EL (cell line): Measurements from ENCODE around the gene FBXO42.
"Not testable (repeated sequence)": the region's sequence is repeated elsewhere in the genome, so short reads cannot be mapped to it uniquely, and the experiment has no call there.

Experiments used
- DNase-seq: peaks from one replicate; pipeline ENCODE4 v3.0.0-alpha.2; 2016

FBXO42 gene

DNA sequence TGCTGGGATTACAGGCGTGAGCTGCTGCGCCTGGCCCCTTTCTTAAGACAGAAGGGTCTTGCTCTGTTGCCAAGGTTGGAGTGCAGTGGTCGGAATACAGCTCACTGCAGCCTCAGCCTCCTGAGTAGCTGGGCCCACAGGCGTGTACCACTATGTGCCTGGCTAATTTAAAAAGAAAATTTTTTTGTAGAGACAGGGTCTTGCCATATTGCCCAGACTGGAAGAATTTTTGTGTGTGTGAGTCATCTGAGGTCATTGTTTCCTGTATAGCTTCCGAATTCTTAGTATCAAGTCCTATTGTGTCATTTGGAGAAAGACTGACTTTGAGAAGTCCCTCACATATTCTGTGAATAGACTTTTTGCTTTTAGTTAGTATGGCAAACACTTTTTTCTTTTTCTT is 19.4 kb upstream of the FBXO42 start:
- DNase-seq: peak; percentile 84

DNA sequence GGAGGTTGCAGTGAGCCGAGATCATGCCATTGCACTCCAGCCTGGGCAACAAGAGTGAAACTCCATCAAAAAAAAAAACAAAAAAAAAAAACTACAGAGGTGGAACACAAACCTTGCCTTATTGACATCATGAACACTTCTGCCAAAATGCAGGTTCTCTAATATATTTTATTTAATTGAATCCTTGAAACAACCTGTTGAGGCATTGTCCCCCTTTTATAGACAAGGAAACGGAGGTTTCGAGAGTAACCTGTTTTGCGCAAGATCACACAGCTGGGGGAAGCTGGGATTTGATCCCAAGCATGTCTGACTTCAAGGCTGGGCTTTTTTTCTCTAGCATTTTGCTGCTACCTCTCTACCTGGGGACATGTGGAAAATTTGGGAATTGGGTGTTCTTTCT is 17.5 kb upstream of the FBXO42 start:
- no peak for DNase-seq

DNA sequence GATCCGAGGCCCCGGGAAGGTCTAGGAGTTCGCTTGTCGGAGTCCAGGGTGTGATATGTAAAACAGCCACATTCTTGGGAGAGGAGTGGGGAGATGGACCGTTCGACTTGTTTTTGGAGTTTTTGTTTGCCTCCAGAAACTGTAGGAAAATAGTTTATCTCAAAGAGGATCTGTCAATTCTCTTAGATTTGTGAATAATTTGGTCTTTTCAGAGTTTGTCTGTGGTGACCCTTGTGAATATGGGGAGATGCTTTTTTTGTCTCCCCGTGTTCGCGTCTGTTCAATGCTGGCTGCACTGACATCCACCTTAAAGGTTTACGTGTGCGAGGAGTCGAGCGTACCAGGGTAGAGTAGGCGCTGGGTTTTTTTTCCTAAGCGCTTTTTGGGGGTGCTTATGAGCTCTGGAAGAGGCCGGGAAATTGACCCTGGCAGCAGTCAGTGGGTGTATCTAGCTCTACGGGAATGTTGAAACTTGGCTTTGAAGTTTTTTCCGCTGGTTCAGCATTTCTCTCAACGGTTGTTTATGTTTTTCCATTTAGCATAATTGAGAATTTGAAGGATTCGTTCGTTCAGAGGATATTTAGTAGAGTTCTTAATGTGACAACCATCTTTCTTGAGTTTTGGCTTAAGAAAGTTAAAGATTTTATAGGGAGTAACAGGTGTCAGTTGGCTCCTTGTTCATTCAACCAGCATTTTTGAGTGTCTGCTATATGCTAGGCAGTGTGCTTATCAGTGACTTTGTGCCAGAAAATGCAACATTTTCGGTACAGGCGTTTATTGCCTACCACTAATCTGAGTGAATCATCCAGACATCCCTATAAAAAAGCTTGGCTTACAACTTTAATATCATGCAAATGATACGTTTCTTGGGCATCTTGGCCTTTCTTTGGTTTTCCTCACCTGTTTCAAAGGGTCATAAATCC is 15.9 kb upstream of the FBXO42 start:
- peak; percentile 72 for DNase-seq

DNA sequence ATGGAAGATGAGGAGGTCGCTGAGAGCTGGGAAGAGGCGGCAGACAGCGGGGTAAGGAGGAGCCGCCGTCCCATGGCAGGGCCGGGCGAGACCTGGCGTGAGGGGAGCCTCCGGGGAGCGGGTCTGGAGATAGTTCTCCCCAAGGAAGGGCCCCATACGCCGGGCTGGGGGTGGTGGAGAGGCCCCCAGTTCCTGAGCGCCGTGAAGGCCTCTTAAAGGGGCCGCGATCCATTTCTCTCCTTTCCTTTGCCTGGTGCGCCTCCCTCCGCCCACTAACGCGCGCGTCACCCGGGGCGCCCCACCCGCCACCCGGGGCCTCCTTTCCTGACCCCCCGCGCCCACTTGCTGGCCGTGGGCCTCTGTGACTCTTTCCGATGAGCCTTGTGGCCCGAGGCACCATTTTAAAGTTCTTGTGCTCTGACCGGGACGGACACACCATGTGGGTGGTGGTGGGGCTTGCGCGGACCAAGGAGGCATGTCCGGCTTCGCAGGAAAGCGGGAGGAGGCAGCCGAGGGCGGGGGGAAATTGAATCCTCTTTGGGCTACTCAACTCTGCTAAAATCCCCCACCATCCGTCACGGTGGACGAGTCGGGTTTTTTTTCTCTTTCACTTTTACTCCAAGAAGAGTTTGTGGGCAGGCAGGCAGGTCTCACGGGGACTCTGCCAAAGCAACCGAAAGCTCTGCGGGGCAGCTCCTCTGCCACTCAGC is 15.1 kb upstream of the FBXO42 start:
- DNase-seq: peak; percentile 92

DNA sequence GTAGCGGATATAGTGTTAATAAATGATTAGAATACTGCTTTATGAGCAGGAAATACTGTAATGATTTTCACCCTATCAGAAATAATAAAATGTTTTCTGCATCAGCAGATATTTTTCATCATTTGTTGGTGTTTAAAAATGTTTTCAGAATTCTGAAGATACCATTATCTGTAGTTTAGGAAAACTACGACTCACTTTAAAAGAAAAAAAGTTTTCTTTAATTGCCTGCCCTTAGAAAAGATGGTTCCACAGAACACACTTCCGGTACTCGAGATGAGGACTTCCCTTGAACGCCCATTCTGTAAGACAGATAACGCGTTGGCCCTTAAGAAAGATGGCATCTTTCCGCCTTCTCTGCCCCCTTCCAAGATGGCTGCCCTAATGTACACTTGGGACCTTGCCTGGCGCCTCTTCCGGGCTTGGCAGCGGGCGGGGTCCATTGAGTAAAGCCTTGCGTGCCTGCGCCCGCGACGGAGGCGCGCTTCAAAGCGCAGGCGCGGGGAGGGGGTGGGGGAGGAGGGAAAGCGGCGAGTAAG is 14.5 kb upstream of the FBXO42 start, which contains the start of gene SZRD1:
TSS of gene SZRD1 (plus strand) at position 521 of the 536 bp plus-strand sequence. CDS start 16 bp downstream, outside the sequence.
- peak; percentile 99 for DNase-seq

DNA sequence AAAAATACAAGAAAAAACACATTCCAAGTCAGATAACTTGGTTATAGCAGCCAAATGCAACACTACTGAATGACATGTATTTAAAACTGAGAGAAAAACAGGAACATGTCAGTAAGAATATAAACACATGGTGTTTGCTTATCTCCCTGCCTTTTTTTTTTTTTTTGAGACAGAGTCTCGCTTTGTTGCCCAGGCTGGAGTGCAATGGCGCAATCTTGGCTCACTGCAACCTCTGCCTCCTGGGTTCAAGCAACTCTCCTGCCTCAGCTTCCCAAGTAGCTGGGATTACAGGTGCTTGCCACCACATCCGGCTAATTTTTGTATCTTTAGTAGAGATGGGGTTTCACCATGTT is 12.8 kb upstream of the FBXO42 start:
- not testable (repeated sequence) for DNase-seq

DNA sequence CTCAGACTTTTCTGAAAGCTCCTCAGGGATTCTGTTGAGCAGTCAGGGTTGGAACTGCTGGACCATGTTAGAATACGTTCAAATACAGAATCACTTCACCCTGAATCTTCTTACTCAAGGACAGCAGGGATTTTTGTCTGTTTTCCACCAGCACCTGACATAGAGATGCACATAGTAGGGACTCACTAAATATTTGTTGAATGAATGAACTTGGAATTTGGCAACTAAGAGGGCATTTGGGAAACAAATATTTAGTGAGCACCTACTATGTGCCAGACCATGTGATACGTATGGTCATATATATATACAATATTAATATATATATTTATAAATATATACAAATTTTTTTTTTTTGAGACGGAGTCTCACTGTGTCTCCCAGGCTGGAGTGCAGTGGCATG is 4.6 kb upstream of the FBXO42 start:
- no peak for DNase-seq

DNA sequence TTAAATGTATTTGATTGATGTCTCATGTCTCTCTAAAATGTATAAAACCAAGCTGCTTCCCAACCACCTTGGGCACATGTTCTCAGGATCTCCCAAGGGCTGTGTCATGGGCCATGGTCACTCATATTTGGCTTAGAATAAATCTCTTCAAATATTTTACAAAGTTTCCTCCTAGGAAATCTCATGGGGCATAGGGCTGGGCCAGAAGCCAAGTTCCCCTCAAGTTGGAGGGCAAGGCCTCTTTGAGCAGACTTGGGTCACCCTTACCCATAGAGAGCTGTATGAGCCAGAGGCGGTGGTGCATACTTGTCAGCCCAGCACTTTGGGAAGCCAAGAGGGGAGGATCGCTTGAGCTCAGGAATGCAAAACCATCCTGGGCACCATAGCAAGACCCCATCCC is 2.3 kb upstream of the FBXO42 start:
- DNase-seq: no peak

DNA sequence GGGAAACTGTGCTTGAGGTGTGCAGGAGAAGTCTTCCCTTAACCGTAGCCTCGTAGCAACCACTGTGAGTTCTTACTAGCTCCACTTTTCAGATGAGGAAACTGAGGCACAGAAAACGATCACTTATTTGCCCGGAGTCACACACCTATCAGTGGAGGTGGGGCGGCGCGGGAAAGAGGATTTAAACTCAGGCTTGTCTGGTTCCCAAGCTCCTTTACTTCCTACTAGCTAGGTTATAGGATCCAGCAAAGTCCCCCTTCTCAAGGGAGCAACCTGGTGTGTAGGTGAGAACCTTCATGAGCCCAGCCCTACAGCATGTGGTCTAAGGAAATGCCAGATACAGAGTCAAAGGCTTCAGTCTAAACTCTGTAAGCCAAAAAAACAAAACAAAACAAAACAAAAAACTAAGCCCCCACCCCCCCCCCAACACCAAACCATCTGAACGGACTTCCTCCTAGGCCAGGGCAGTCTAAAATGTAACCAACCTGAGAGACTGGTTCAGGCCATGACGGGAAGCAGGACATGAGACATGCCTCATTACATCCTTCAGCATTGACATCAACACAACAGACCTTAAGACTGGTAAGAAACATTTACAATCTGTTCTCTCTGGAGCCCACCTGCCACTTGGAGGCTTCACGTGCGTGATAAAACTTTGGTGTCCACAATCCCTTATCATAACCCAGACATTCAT is 709 bp upstream of the FBXO42 start:
- DNase-seq: no peak

DNA sequence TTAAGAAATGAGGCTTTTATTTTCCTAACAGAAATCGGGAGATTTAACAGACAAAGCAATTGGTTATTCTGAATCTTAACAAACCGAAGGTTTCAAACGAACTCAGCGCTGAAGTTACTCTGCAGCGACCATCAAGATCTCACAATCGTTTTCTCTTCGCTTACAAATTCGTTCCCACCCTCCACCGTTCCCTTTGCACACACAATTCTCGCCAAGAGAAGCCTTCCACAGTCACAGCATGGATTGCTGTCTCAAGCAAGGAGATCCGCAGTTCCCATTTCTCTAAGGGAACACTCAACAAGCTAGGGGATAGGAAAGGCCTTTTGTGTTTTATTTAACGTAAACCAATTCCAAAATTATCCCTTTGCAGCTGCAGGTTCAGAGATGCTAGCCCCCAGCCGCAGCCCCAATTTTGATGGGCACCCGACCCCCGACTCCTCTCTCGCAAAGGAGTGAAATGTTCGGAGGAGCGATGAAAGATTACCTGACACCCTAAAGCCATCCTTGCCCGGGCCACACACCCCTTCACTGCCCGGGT is 755 bp downstream of the FBXO42 start:
- peak; percentile 31 for DNase-seq

DNA sequence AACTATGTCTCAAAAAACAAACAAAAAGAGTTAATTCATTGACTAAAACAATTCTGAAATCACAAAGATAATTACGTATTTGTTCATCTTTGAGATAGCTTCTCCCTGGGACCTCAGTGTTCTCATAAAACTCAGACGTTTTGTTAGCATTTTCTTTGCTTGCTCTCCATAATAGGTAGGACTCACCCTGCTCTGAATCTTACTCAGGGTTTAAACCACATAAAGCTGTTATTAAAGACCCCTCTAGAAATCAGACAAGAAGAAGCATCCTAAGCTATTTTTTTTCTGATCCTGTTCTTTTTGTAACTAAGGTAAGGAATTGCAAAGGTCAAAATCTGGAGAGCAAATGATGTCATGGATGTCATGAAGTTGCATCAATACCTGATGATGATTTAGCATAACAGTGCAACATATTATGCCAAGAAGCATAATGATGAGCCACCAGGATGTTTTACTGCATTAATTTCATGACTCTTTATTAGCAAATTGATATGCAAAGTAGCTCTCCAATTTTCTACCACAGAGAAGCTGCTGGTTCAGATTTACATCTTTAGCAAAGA is 2.4 kb downstream of the FBXO42 start:
- peak; percentile 23 for DNase-seq

DNA sequence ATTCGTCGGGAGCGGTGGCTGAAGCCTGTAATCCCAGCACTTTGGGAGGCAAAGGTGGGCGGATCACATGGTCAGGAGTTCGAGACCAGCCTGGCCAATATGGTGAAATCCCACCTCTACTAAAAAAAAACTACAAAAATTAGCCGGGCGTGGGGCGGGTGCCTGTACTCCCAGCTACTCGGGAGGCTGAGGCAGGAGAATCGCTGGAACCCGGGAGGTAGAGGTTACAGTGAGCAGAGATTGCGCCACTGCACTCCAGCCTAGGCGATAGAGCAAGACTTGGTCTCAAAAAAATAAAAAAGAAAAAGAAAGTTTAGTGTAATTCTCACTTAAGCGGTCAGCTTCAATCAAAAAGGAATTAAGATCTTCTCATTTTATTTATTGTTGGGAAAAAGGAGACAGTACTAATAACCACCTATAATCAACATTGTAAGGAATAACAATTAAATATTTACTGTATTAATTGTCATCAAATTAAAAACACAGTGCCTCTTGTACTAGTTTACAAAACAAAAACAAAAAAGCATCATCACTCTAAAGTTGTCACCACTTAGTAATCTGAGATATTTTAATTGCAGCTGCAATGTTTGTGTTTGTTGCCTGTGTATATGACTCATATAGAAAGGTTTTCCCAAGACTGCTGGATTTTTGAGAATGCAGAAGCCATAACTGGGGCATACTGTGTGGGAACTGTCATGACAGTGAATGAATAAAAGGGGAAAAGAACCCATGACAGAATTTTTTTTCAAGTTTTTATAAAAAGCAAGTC is 3.7 kb downstream of the FBXO42 start:
- DNase-seq: peak; percentile 89

DNA sequence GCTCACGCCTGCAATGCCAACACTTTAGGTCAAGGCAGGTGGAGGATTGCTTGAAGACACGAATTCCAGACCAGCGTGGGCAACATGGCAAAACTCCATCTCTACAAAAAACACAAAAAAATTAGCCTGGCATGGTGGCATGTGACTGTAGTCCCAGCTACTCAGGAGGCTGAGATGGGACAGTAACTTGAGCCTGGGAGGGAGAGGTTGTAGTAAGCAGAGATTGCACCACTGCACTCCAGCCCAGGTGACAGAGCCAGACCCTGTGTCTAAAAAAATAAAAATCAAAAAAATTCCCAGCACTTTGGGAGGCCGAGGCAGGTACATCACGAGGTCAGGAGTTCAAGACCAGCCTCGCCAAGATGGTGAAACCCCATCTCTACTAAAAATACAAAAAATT is 9.0 kb downstream of the FBXO42 start:
- not testable (repeated sequence) for DNase-seq

DNA sequence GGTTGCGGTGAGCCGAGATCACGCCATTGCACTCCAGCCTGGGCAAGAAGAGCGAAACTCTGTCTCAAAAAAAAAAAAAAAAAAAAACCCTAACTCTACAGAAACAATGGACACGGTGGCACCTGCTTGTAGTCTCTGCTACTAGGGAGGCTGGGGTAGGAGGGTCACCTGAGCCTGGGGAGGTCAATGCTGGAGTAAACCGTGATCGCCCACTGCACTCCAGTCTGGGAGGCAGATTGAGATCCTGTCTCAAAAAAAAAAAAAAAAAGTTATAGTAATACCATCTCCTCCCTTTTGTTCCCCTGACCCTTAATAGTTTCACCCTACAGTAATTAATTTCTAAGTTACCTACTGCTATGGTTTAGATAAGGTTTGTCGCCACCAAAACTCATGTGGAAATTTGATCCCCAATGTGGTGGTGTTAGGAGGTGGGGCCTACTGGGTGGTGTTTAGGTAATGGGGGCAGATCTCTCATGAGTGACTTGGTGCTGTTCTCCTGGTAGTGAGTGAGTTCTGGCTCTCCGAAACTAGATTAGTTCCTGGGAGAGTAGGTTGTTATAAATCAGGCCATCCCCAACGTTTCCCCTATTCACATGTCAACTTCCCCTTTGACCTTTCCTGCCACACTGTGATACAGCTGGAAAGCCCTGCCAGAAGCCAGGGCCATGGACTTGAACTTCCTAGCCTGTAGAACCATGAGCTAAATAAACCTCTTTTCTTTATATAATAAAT is 9.8 kb downstream of the FBXO42 start:
- DNase-seq: no peak

DNA sequence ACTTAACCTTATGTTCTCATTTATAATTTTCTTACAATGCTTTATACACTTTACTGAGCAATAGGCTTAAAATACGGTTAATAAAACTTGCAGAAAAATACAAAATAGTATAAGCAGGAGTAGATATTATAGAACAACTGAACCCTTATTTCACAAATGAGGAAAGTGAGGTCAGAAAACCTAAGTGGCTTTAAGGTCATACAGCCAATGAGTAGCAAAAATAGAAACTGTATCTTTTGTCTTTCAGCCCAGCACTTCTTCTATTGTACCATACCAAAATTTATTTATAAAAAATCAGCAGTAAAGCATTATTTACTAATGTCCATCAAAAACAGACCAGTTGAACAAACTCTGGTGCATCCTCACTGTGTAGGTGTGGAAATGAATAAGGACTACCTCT is 11.6 kb downstream of the FBXO42 start:
- DNase-seq: no peak

DNA sequence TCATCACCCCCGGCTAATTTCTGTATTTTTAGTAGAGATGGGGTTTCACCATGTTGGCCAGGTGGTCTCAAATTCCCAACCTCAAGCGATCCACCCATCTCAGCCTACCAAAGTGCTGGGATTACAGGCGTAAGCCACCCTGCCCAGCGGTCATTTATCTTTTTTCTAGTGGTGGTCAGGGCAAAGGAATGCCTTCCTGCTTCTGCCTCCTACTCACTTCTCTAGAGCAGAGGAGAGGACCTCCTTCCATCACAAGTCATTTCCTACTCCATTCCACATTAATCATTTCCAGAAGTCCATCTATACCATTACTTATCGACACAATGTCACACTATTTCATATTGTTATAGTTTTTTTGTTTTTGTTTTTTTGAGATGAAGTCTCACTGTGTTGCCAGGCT is 13.3 kb downstream of the FBXO42 start:
- DNase-seq: peak; percentile 15

DNA sequence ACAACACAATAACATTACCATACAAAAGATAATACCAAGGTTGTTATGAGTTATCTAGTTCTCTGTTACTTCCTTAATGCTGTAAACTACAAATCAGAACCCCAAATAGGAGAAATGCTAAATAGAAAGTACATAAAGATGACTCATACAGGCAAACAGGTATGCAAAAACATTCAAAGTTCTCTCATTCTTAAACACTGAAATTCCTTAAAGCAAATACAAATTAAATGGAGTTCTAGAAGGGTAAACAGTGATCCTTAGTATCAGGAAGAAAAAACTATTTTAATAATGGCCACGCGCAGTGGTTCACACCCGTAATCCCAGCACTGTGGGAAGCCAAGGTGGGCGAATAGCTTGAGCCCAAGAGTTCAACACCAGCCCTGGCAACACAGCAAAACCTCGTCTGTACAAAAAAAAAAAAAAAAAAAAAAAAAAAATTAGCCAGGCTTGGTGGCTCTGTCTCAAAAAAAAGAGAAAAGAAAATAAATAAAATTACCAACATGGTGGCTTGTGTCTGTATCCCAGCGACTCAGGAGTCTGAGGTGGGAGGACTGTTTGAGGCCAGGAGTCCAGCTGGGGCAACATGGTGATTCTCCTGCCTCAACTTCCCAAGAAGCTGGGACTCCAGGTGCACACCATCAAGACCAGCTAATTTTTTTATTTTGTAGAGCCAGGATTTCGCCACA is 17.5 kb downstream of the FBXO42 start:
- no peak for DNase-seq

DNA sequence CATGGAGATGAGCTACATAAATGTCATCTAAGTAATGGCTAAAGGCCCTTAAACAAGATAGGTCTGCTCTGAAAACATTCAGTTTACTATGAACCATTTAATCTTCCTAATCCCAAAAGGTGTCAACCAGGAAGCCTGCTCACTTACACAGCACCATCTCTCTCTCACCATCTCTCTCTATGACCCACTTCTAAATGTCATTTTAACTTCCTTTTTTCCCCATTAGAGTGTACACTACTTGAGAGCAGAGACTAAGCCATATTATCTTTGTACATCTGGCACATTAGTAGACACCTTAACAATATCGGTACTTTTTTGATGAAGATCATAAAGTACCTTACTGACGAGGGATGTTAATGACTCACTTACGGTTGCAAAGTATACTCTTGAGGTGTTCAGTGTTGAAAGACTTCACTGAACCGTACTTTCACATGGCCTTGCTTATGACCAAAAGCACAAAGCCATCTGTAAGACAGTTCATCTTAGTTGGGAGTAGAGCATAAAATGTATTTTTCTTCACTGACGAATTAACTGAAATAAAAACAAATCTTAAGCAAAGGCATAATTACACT is 25.4 kb downstream of the FBXO42 start:
- no peak for DNase-seq

DNA sequence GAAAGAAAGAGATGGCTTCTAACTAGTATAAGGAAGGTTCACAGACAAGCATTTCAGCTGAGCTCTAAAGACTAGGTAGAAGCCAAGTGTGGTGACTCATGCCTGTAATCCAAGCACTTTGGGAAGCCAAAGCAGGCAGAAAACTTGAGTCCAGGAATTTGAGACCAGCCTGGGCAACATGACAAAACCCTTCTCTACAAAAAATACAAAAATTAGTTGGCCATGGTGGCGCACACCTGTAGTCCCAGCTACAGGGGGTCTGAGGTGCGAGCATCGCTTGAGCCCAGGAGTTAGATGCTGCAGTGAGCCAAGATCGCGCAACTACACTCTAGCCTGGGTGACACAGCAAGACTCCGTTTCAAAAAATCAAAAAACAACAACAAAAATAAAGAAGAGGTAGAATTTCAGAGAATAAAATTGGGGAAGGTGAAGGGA is 27.8 kb downstream of the FBXO42 start:
- DNase-seq: peak; percentile 77
